Lower leg skin (tissue), 3 donors: Measurements from ENCODE around the gene MUTYH.

Experiments
- CTCF ChIP-seq, 3 donors: fragments of 450-650 bp; IDR thresholded peaks; one replicate each; pipeline ENCODE4 v1.5.1; 2016; ENCODE audit warnings: antibody characterized with exemption in 3 of 3, mild to moderate bottlenecking in 3 of 3, moderate library complexity in 2 of 3
- POLR2A ChIP-seq, 2 donors: fragments of 450-650 bp; IDR thresholded peaks; one replicate each; pipeline ENCODE4 v1.6.1; 2016 to 2017; ENCODE audit warnings: antibody characterized with exemption in 2 of 2, mild to moderate bottlenecking in 1 of 2, moderate library complexity in 1 of 2

- TF ChIP-seq POLR2A (IDR thresholded peaks at IDR 0.05) (no peak), CTCF (IDR thresholded peaks at IDR 0.05) (no peak)
Observed at GRCh38 chr1:45348609-45348965, 8.3 kb upstream of the MUTYH start.
